Neural progenitor cell (in vitro differentiated cells): ENCODE data around the gene EFL1.

Experiments used
- EZH2 ChIP-seq: fragments of 200-600 bp; sonication (generic); IDR thresholded peaks from 2 replicates; pipeline ENCODE4 v1.6.1; 2017; ENCODE audit warnings: antibody characterized with exemption, mild to moderate bottlenecking, moderate library complexity
- TF ChIP-seq, protein P1 (sequence below): fragments of 200-600 bp; sonication (generic); IDR thresholded peaks from 2 replicates; pipeline ENCODE4 v1.5.1; 2017; ENCODE audit warnings: antibody characterized with exemption, mild to moderate bottlenecking

DNA sequence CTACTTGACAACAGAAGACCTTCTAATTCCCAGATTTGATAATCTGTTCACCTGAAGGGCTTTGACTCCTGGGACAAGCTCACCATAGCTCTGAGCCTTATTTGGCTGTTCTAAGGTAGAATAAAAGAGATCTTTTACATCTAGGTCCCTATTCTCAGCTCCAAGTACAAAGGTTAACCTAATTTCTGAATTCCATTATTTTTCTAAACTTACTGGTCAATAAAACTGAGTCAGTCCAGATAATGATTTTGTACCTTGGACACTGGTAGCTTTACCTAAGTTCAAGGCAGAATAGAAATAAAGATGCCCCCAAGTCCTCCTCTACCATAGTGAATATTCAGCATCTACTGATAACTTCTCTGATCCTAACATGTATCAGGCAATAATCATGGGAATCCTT is 135.0 kb downstream of the EFL1 start:
- TF ChIP-seq, protein P1, sequence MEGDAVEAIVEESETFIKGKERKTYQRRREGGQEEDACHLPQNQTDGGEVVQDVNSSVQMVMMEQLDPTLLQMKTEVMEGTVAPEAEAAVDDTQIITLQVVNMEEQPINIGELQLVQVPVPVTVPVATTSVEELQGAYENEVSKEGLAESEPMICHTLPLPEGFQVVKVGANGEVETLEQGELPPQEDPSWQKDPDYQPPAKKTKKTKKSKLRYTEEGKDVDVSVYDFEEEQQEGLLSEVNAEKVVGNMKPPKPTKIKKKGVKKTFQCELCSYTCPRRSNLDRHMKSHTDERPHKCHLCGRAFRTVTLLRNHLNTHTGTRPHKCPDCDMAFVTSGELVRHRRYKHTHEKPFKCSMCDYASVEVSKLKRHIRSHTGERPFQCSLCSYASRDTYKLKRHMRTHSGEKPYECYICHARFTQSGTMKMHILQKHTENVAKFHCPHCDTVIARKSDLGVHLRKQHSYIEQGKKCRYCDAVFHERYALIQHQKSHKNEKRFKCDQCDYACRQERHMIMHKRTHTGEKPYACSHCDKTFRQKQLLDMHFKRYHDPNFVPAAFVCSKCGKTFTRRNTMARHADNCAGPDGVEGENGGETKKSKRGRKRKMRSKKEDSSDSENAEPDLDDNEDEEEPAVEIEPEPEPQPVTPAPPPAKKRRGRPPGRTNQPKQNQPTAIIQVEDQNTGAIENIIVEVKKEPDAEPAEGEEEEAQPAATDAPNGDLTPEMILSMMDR, result no peak
- no peak for TF ChIP-seq EZH2
